HepG2 (cell line): ENCODE data around the gene PPP1R18. TPM values are rescaled to one million over a fixed set of nuclear protein-coding genes. Genes with fewer than 3 reads are reported as not detected.
A peak's percentile ranks its signal among the peaks of the same experiment; 100 is the strongest.

Source experiments
- ATRX ChIP-seq: sonication (generic); formaldehyde crosslinking; IDR thresholded peaks from 2 replicates; pipeline ENCODE4 v1.4.0; 2020; ENCODE audit warnings: missing genetic modification reagents, borderline replicate concordance
- CENPBD1 ChIP-seq: sonication (generic); formaldehyde crosslinking; IDR thresholded peaks from 2 replicates; pipeline ENCODE4 v1.8.0; 2022; ENCODE audit warnings: missing genetic modification reagents, low read depth, mild to moderate bottlenecking, borderline replicate concordance
- HOXA3 ChIP-seq: sonication (generic); formaldehyde crosslinking; IDR thresholded peaks from 2 replicates; pipeline ENCODE4 v1.5.0; 2020; ENCODE audit warnings: missing genetic modification reagents
- KLF16 ChIP-seq, 2 experiments: sonication (generic) in 1 of 2; formaldehyde crosslinking in 1 of 2; IDR thresholded peaks; 2 replicates each; pipeline versions ENCODE4 v1.6.1 to v1.8.0; 2016 to 2023; ENCODE audit warnings: missing genetic modification reagents in 2 of 2, missing compliant biosample characterization in 1 of 2
- NONO ChIP-seq, 2 experiments: fragments of 450-650 bp in 1 of 2; sonication (generic) in 1 of 2; formaldehyde crosslinking in 1 of 2; IDR thresholded peaks in 1 of 2; conservative IDR thresholded peaks in 1 of 2; 2 replicates each; pipeline versions ENCODE4 v1.6.1 to v1.8.0; 2017 to 2022; ENCODE audit warnings: mild to moderate bottlenecking in 1 of 2, missing genetic modification reagents in 1 of 2, moderate library complexity in 1 of 2
- NR2F2 ChIP-seq: IDR thresholded peaks from 2 replicates; pipeline ENCODE4 v1.6.1; 2012; ENCODE audit warnings: low read depth, inconsistent platforms, borderline replicate concordance
- PATZ1 ChIP-seq: sonication (generic); formaldehyde crosslinking; IDR thresholded peaks from 2 replicates; pipeline ENCODE4 v1.4.0; 2020; ENCODE audit warnings: missing genetic modification reagents
- SMC3 ChIP-seq: IDR thresholded peaks from 2 replicates; pipeline ENCODE4 v1.6.1; 2011; ENCODE audit warnings: low read length, improper control_type of control experiment
- SP2 ChIP-seq: sonication (generic); formaldehyde crosslinking; IDR thresholded peaks from 2 replicates; pipeline ENCODE4 v1.5.1; 2020; ENCODE audit warnings: mild to moderate bottlenecking, missing genetic modification reagents
- TFE3 ChIP-seq: IDR thresholded peaks from 2 replicates; pipeline ENCODE4 v1.6.1; 2016
- THAP7 ChIP-seq: sonication (generic); formaldehyde crosslinking; IDR thresholded peaks from 2 replicates; pipeline ENCODE4 v1.8.1; 2023; ENCODE audit warnings: mild to moderate bottlenecking, missing genetic modification reagents
- ZEB1 ChIP-seq: IDR thresholded peaks from 2 replicates; pipeline ENCODE4 v1.6.1; 2012; ENCODE audit warnings: mild to moderate bottlenecking, low read depth, inconsistent platforms; ENCODE audit not compliant: insufficient replicate concordance
- ZNF136 ChIP-seq: sonication (generic); formaldehyde crosslinking; IDR thresholded peaks from 2 replicates; pipeline ENCODE4 v1.8.1; 2022; ENCODE audit warnings: low read depth, mild to moderate bottlenecking, moderate library complexity, missing genetic modification reagents
- ZNF318 ChIP-seq: sonication (generic); formaldehyde crosslinking; IDR thresholded peaks from 2 replicates; pipeline ENCODE4 v1.4.0; 2020; ENCODE audit warnings: mild to moderate bottlenecking, missing genetic modification reagents
- ZNF460 ChIP-seq: sonication (generic); formaldehyde crosslinking; IDR thresholded peaks from 2 replicates; pipeline ENCODE4 v1.5.1; 2020; ENCODE audit warnings: missing genetic modification reagents, mild to moderate bottlenecking, borderline replicate concordance
- polyA plus RNA-seq, 8 experiments: library from polyadenylated mRNA; depleted of rRNA in 3 of 8; stranded (reverse) in 7 of 8; unstranded in 1 of 8; fragments of >200 nt; fragmentation: Illumina TruSeq in 4 of 8; extraction: Trizol in 4 of 8; gene quantifications; 2 replicates each; pipeline versions ENCODE4 v1.2.1 to v1.2.3, GENCODE V29; 2011 to 2016; ENCODE audit warnings: low read depth in 4 of 8, missing spikeins in 1 of 8, mixed read lengths in 1 of 8; ENCODE audit not compliant: insufficient read depth in 1 of 8
- total RNA-seq, 5 experiments: library from RNA; depleted of rRNA; stranded (reverse); fragments of >200 nt; fragmentation: Illumina TruSeq; extraction: Trizol; gene quantifications; 2 replicates each; pipeline ENCODE4 v1.2.3, GENCODE V29; 2016; ENCODE audit warnings: low read depth in 1 of 5

PPP1R18 gene
- total and polyA plus RNA-seq, 2 of the 13 experiments (the other 11 are each of a cell fraction or from before 2014, with no cell fraction given): 4.9 to 9.2 TPM

- TF ChIP-seq ZNF460 (CRISPR knock-in tag) (no peak; the same call in 1 of the 2 replicates), SP2 (CRISPR knock-in tag) (peak; percentile 67; the same call in 1 of the 2 replicates), HOXA3 (peak; percentile 75), THAP7 (no peak), SMC3 (peak; percentile 92), ATRX (CRISPR knock-in tag) (no peak), ZNF318 (CRISPR knock-in tag) (no peak), ZNF136 (peak; percentile 97), NR2F2 (no peak), PATZ1 (peak; percentile 16; the same call in 1 of the 2 replicates), TFE3 (CRISPR knock-in tag) (peak; percentile 11), ZEB1 (peak; percentile 88), KLF16 (CRISPR knock-in tag; IDR thresholded peaks at IDR 0.05) (peak in 1 of 2 experiments; percentile 94; a peak in 2 of 4 replicates), NONO (IDR thresholded peaks at IDR 0.05) (no peak), NONO (CRISPR knock-in tag; conservative IDR thresholded peaks at IDR 0.05) (peak; percentile 89), CENPBD1 (CRISPR knock-in tag) (no peak)
These were observed 13.8 kb downstream of the PPP1R18 start, which contains the start of gene DHX16 (continued) for GRCh38 chr6:30672445-30673253.
